Gastroesophageal sphincter (tissue), 3 donors: ENCODE data around the gene ARHGAP23.

Experiments used
- EP300 ChIP-seq: sonication (generic); formaldehyde crosslinking; IDR thresholded peaks from one replicate; pipeline ENCODE4 v1.6.1; 2017; ENCODE audit warnings: antibody characterized with exemption, mild to moderate bottlenecking
- POLR2A ChIP-seq, 2 donors: fragments of 450-650 bp; IDR thresholded peaks; one replicate each; pipeline ENCODE4 v1.6.1; 2017; ENCODE audit warnings: antibody characterized with exemption in 2 of 2, mild to moderate bottlenecking in 2 of 2, moderate library complexity in 1 of 2
- TF ChIP-seq, protein P1 (sequence below), 4 experiments: fragments of 200-600 bp in 2 of 4; fragments of 450-650 bp in 2 of 4; sonication (generic) in 1 of 4; IDR thresholded peaks; one replicate each; pipeline ENCODE4 v1.5.1; 2017 to 2019; ENCODE audit warnings: antibody characterized with exemption in 4 of 4, mild to moderate bottlenecking in 2 of 4, moderate library complexity in 2 of 4

DNA sequence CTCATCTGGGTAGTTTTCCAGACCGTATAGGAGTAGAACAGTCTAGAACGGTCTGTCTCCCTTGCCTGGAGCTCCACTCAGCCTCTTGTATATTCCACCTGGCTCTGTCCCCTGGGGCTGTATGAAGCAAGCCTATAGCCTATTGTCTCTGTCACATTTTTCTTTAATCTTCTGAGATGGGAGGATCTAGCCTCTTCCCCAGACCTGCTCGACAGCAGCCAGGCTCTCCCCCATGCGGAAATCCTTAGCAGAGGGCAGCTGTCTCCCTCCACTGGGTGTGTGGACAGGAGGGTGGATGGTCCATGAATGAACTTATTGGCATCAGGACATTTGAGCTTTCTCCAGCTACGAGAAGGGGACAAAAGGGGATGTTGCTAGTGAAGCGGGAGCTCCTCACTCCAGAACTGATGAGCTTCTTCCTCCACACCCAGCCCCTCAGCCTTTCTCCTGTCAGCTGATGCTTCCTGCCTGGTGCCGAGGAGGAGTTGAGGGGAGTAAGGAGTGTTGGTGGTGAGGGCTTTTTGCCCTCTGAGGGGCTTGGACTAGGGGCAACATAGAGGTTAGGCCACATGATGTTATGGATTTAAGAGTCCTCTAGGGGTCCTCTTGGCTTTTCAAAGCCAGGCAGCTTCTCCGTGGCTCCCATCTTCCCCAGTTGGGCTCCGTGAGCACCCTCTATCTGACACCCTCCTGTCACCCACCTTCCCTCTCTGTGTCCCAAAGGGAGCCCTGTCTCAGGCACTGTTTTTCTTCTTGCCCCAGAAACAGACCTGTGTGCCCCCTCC is 28.0 kb downstream of the ARHGAP23 start:
- TF ChIP-seq EP300 (no peak), POLR2A (IDR thresholded peaks at IDR 0.05) (no peak)
- TF ChIP-seq, protein P1, sequence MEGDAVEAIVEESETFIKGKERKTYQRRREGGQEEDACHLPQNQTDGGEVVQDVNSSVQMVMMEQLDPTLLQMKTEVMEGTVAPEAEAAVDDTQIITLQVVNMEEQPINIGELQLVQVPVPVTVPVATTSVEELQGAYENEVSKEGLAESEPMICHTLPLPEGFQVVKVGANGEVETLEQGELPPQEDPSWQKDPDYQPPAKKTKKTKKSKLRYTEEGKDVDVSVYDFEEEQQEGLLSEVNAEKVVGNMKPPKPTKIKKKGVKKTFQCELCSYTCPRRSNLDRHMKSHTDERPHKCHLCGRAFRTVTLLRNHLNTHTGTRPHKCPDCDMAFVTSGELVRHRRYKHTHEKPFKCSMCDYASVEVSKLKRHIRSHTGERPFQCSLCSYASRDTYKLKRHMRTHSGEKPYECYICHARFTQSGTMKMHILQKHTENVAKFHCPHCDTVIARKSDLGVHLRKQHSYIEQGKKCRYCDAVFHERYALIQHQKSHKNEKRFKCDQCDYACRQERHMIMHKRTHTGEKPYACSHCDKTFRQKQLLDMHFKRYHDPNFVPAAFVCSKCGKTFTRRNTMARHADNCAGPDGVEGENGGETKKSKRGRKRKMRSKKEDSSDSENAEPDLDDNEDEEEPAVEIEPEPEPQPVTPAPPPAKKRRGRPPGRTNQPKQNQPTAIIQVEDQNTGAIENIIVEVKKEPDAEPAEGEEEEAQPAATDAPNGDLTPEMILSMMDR (IDR thresholded peaks at IDR 0.05) = no peak
